ENCODE data around the gene ATP1A4.

ATP1A4 gene

DNA sequence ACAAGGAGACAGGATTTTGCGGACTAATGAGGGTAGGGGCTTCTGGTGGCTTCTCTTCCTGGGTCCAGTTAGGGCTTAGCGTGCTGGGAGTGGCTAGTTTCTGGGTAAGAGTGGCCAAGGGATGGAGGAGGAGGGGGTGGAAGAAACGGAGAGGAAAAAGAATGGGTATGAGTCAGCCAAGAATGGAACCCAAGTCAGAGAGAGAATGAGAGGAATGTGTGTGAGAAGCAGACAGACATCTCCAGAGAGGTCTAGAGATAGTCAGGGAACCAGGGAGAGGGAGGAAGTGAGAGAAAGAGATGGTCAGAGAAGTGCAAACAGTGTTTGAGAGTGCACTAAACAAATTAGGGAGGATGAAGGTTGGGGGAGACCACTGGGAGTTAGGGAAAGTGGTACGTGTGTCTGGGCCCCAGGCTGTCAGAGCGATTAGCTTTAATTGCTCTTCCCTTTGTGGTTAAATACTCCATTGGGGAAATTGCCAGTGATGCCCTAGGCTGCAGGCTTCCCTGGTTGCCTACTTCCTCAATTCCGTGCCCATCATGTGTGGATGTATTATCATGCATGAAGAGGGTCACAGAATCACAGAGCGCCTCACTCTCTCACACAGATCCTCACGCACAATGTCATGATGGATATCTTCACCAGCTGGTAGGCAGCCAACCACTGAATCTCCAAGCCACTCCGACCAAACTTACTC is 55.2 kb downstream of the ATP1A4 start:
- no peaks in the 10 kb centered on the region for H3K9me3 ChIP-seq (ENCODE audit: insufficient read depth, low read length, severe bottlenecking)
- ATAC-seq (ENCODE audit: insufficient read depth, low read depth) (no peak), DNase-seq (no peak)
- H2AFZ ChIP-seq (ENCODE audit: low read depth, low read length) = no peak overlapping the region
- no peaks in the 10 kb centered on the region for H3K27me3 ChIP-seq (ENCODE audit: insufficient read depth, low read length, poor library complexity)
- H3K4me2 ChIP-seq (ENCODE audit: insufficient read depth, low read length) = peak overlapping the region; percentile 93
- H3K27ac ChIP-seq (ENCODE audit: low read length) = peak overlapping the region; percentile 25; the same call in 1 of the 2 replicates
- peak overlapping the region; percentile 79 to 96; a peak in 3 of 4 replicates for H3K4me3 ChIP-seq (ENCODE audit: low read depth in 1 of 2, low read length in 2 of 2)
- TF ChIP-seq EZH2 (IDR thresholded peaks at IDR 0.05; ENCODE audit: borderline replicate concordance, low read depth, low read length, severe bottlenecking) = no peak
- TF ChIP-seq, protein P1, sequence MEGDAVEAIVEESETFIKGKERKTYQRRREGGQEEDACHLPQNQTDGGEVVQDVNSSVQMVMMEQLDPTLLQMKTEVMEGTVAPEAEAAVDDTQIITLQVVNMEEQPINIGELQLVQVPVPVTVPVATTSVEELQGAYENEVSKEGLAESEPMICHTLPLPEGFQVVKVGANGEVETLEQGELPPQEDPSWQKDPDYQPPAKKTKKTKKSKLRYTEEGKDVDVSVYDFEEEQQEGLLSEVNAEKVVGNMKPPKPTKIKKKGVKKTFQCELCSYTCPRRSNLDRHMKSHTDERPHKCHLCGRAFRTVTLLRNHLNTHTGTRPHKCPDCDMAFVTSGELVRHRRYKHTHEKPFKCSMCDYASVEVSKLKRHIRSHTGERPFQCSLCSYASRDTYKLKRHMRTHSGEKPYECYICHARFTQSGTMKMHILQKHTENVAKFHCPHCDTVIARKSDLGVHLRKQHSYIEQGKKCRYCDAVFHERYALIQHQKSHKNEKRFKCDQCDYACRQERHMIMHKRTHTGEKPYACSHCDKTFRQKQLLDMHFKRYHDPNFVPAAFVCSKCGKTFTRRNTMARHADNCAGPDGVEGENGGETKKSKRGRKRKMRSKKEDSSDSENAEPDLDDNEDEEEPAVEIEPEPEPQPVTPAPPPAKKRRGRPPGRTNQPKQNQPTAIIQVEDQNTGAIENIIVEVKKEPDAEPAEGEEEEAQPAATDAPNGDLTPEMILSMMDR (IDR thresholded peaks at IDR 0.05; ENCODE audit: borderline replicate concordance, extremely low read depth, low read length, poor library complexity, severe bottlenecking) = no peak
- peaks cover 21% of the 10 kb centered on the region; the same call in 1 of the 2 replicates for H4K20me1 ChIP-seq (ENCODE audit: insufficient read depth, low read length)
- H3K9ac ChIP-seq (ENCODE audit: low read depth, low read length) = peak overlapping the region; percentile 94
- H3K79me2 ChIP-seq (ENCODE audit: insufficient read depth, low read length) = peaks cover 19% of the 10 kb centered on the region
- peaks cover 29% of the 10 kb centered on the region for H3K36me3 ChIP-seq (ENCODE audit: insufficient read depth, low read length)
- H3K4me1 ChIP-seq (ENCODE audit: insufficient read depth, low read length) = peaks cover 23% of the 10 kb centered on the region

DNA sequence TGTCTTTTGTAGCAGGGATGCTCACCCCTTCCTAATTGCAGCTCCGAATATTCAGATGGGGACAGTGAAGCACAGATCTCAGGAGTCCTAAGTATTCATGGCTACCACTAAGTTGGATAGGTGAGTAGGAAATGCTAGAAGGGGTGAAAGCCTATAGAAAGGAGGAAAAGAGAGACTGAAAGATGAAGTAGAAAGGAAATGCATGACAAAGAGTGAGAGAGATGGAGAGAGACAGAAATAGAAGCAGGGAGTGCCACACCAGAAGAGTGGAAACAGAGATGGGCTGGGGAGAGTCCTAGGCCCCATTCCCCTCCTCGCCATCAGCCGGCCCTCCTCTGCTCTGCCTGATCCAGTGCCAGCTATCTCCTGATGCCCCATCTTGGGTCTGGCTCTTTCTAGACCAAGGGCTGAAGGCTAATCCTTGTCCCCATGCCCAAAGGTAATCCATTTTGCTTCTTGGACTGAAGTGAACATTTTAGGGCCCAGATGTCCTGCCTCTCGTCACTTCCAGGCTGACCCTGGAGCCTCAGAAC is 55.8 kb downstream of the ATP1A4 start:
- Histone ChIP-seq H3K9ac (ENCODE audit: low read depth, low read length) (no peak overlapping the region), H3K4me2 (ENCODE audit: insufficient read depth, low read length) (peak overlapping the region; percentile 93; the same call in 1 of the 2 replicates), H3K27me3 (ENCODE audit: insufficient read depth, low read length, poor library complexity) (no peaks in the 10 kb centered on the region), H3K4me1 (ENCODE audit: insufficient read depth, low read length) (peaks cover 23% of the 10 kb centered on the region), H3K4me3 (ENCODE audit: low read depth in 1 of 2, low read length in 2 of 2) (no peak overlapping the region), H3K79me2 (ENCODE audit: insufficient read depth, low read length) (peaks cover 19% of the 10 kb centered on the region), H4K20me1 (ENCODE audit: insufficient read depth, low read length) (peaks cover 21% of the 10 kb centered on the region; the same call in 1 of the 2 replicates), H3K9me3 (ENCODE audit: insufficient read depth, low read length, severe bottlenecking) (no peaks in the 10 kb centered on the region), H3K27ac (ENCODE audit: low read length) (no peak overlapping the region), H3K36me3 (ENCODE audit: insufficient read depth, low read length) (peaks cover 33% of the 10 kb centered on the region), H2AFZ (ENCODE audit: low read depth, low read length) (no peak overlapping the region)
- no peak for DNase-seq
- ATAC-seq (ENCODE audit: insufficient read depth, low read depth) = no peak
- TF ChIP-seq, protein P1 (IDR thresholded peaks at IDR 0.05; ENCODE audit: borderline replicate concordance, extremely low read depth, low read length, poor library complexity, severe bottlenecking) = no peak
- no peak for TF ChIP-seq EZH2 (IDR thresholded peaks at IDR 0.05; ENCODE audit: borderline replicate concordance, low read depth, low read length, severe bottlenecking)

DNA sequence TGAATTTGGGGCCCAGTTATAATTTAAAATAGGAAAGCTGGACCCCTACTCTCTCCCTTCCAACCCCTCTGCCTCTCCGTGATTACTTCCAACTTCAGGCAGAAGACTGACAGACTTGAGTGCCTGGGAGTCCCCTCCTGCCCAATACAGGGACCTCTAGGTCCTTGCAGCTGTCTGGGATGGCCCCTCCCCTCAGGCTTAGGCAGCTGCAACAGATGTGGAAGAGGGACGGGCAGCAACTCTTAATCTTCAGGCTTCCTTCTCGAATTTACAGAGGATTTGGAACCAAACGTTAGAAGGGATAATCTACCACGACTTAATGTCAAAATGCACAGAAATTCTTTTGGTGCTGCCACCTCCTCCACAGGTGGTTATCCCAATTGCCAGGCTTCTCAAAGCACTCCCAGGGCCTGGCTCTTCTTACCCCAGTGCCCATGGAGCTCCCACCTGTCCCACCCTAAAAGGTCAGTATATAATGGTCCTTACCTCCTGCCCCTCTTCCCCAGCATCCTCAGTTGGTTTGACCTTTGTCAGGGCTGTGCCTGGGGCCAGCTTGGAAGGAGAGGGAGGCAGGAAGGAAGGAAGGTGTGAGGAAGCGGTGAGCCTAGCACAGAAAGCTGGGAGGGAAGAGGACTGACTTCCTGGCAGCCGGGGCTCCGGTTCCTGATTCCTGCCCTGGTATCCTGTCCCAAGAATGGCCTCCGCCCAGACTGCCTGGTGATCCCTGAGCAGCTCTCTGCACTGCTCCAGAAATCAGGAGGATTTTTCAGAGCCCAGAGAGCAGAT is 56.6 kb downstream of the ATP1A4 start:
- H3K79me2 ChIP-seq (ENCODE audit: insufficient read depth, low read length) = peaks cover 19% of the 10 kb centered on the region
- H3K4me1 ChIP-seq (ENCODE audit: insufficient read depth, low read length) = peaks cover 23% of the 10 kb centered on the region
- H3K9ac ChIP-seq (ENCODE audit: low read depth, low read length) = no peak overlapping the region
- H3K4me3 ChIP-seq (ENCODE audit: low read depth in 1 of 2, low read length in 2 of 2) = no peak overlapping the region
- no peak overlapping the region for H3K27ac ChIP-seq (ENCODE audit: low read length)
- no peak for DNase-seq
- no peak overlapping the region for H2AFZ ChIP-seq (ENCODE audit: low read depth, low read length)
- ATAC-seq (ENCODE audit: insufficient read depth, low read depth) = no peak
- H3K36me3 ChIP-seq (ENCODE audit: insufficient read depth, low read length) = peaks cover 41% of the 10 kb centered on the region
- no peak overlapping the region for H3K4me2 ChIP-seq (ENCODE audit: insufficient read depth, low read length)
- H4K20me1 ChIP-seq (ENCODE audit: insufficient read depth, low read length) = peaks cover 21% of the 10 kb centered on the region; the same call in 1 of the 2 replicates
- H3K9me3 ChIP-seq (ENCODE audit: insufficient read depth, low read length, severe bottlenecking) = no peaks in the 10 kb centered on the region
- TF ChIP-seq, protein P1 (IDR thresholded peaks at IDR 0.05; ENCODE audit: borderline replicate concordance, extremely low read depth, low read length, poor library complexity, severe bottlenecking) = no peak
- no peak for TF ChIP-seq EZH2 (IDR thresholded peaks at IDR 0.05; ENCODE audit: borderline replicate concordance, low read depth, low read length, severe bottlenecking)
- no peaks in the 10 kb centered on the region for H3K27me3 ChIP-seq (ENCODE audit: insufficient read depth, low read length, poor library complexity)

All from DND-41 (cell line).